DND-41 (cell line): ENCODE measurements around the gene ATAD2B.

ENCODE experiments used
- ATAC-seq: fragments of 200-7000 bp; cut with Tn5 transposase; 3 replicates; pipeline ENCODE4 v1.9.1; 2021; ENCODE audit warnings: low read depth; ENCODE audit not compliant: insufficient read depth
- DNase-seq: peaks from one replicate; pipeline ENCODE4 v3.0.0-alpha.2; 2020
- H2AFZ ChIP-seq: 2 replicates; pipeline ENCODE4 v1.6.0; 2012; ENCODE audit warnings: low read depth, low read length
- H3K27ac ChIP-seq: 2 replicates; pipeline ENCODE4 v1.5.1; 2012; ENCODE audit warnings: low read length, inconsistent platforms
- H3K27me3 ChIP-seq: fragments of 200-600 bp; sonication (generic); 2 replicates; pipeline ENCODE4 v1.6.0; 2012; ENCODE audit warnings: low read length, mild to moderate bottlenecking, inconsistent platforms; ENCODE audit not compliant: insufficient read depth, poor library complexity
- H3K36me3 ChIP-seq: 2 replicates; pipeline ENCODE4 v1.5.1; 2012; ENCODE audit warnings: low read length, inconsistent platforms; ENCODE audit not compliant: insufficient read depth
- H3K4me1 ChIP-seq: 2 replicates; pipeline ENCODE4 v1.5.1; 2012; ENCODE audit warnings: mild to moderate bottlenecking, low read length; ENCODE audit not compliant: insufficient read depth
- H3K4me2 ChIP-seq: 2 replicates; pipeline ENCODE4 v1.6.0; 2012; ENCODE audit warnings: mild to moderate bottlenecking, moderate library complexity, low read length, inconsistent platforms; ENCODE audit not compliant: insufficient read depth
- H3K4me3 ChIP-seq, 2 experiments: fragments of 200-600 bp in 1 of 2; shearing (Covaris generic) in 1 of 2; 2 replicates each; pipeline ENCODE4 v1.5.1; 2012 to 2016; ENCODE audit warnings: inconsistent platforms in 2 of 2, low read length in 2 of 2, mild to moderate bottlenecking in 2 of 2, low read depth in 1 of 2, moderate library complexity in 1 of 2
- H3K79me2 ChIP-seq: 2 replicates; pipeline ENCODE4 v1.6.0; 2012; ENCODE audit warnings: low read length, inconsistent platforms; ENCODE audit not compliant: insufficient read depth
- H3K9ac ChIP-seq: 2 replicates; pipeline ENCODE4 v1.6.0; 2012; ENCODE audit warnings: low read depth, mild to moderate bottlenecking, inconsistent platforms, low read length, moderate library complexity
- H3K9me3 ChIP-seq: 2 replicates; pipeline ENCODE4 v1.5.1; 2012; ENCODE audit warnings: low read length, moderate library complexity, mild to moderate bottlenecking, inconsistent platforms; ENCODE audit not compliant: insufficient read depth, severe bottlenecking
- H4K20me1 ChIP-seq: 2 replicates; pipeline ENCODE4 v1.6.0; 2012; ENCODE audit warnings: low read length; ENCODE audit not compliant: insufficient read depth
- CTCF ChIP-seq: IDR thresholded peaks from 2 replicates; pipeline ENCODE4 v1.5.1; 2012; ENCODE audit warnings: borderline replicate concordance, low read length, moderate library complexity, mild to moderate bottlenecking; ENCODE audit not compliant: poor library complexity, severe bottlenecking; ENCODE audit errors: extremely low read depth
- EZH2 ChIP-seq: IDR thresholded peaks from 3 replicates; pipeline ENCODE4 v1.6.1; 2012; ENCODE audit warnings: borderline replicate concordance, low read depth, mild to moderate bottlenecking, moderate library complexity, low read length, inconsistent platforms; ENCODE audit not compliant: severe bottlenecking

Gene ATAD2B

GRCh38 chr2:23835988-23836387 lies 90.9 kb downstream of the ATAD2B start:
- H3K4me3 ChIP-seq = no peak overlapping the region
- H3K4me2 ChIP-seq = no peak overlapping the region
- DNase-seq (no peak), ATAC-seq (no peak)
- H3K27ac ChIP-seq = no peak overlapping the region
- no peak overlapping the region for H3K9ac ChIP-seq
- no peaks in the 10 kb centered on the region for H3K4me1 ChIP-seq
- H3K9me3 ChIP-seq = peaks cover 8% of the 10 kb centered on the region
- H3K27me3 ChIP-seq = no peaks in the 10 kb centered on the region
- no peak overlapping the region for H2AFZ ChIP-seq
- H3K36me3 ChIP-seq = peaks cover 26% of the 10 kb centered on the region
- H3K79me2 ChIP-seq = no peaks in the 10 kb centered on the region
- H4K20me1 ChIP-seq = no peaks in the 10 kb centered on the region
- no peak for TF ChIP-seq EZH2
- TF ChIP-seq CTCF = no peak

- H2AFZ ChIP-seq = no peak overlapping the region
- no peaks in the 10 kb centered on the region for H3K27me3 ChIP-seq
- no peaks in the 10 kb centered on the region for H4K20me1 ChIP-seq
- peaks cover 8% of the 10 kb centered on the region for H3K9me3 ChIP-seq
- DNase-seq (no peak), ATAC-seq (no peak)
- no peaks in the 10 kb centered on the region for H3K4me1 ChIP-seq
- H3K4me2 ChIP-seq = no peak overlapping the region
- no peak overlapping the region for H3K27ac ChIP-seq
- no peak overlapping the region for H3K9ac ChIP-seq
- TF ChIP-seq CTCF = no peak
- TF ChIP-seq EZH2 = no peak
- no peak overlapping the region for H3K4me3 ChIP-seq
- H3K79me2 ChIP-seq = no peaks in the 10 kb centered on the region
- peaks cover 26% of the 10 kb centered on the region for H3K36me3 ChIP-seq
Measured at GRCh38 chr2:23835423-23835822, 91.5 kb downstream of the ATAD2B start.

GRCh38 chr2:23828986-23829385 lies 97.9 kb downstream of the ATAD2B start:
- Histone ChIP-seq H3K9ac (no peak overlapping the region), H3K79me2 (no peaks in the 10 kb centered on the region), H3K4me1 (no peaks in the 10 kb centered on the region), H3K36me3 (peaks cover 4% of the 10 kb centered on the region; the same call in 1 of the 2 replicates), H2AFZ (no peak overlapping the region), H3K27me3 (no peaks in the 10 kb centered on the region), H4K20me1 (no peaks in the 10 kb centered on the region), H3K4me2 (no peak overlapping the region), H3K9me3 (no peaks in the 10 kb centered on the region), H3K4me3 (no peak overlapping the region), H3K27ac (no peak overlapping the region)
- DNase-seq (no peak), ATAC-seq (no peak)
- no peak for TF ChIP-seq CTCF
- no peak for TF ChIP-seq EZH2

- Histone ChIP-seq H4K20me1 (no peaks in the 10 kb centered on the region), H3K27ac (no peak overlapping the region), H3K4me2 (no peak overlapping the region), H3K9ac (no peak overlapping the region), H2AFZ (no peak overlapping the region), H3K4me1 (no peaks in the 10 kb centered on the region), H3K79me2 (no peaks in the 10 kb centered on the region), H3K27me3 (no peaks in the 10 kb centered on the region), H3K36me3 (peaks cover 4% of the 10 kb centered on the region; the same call in 1 of the 2 replicates), H3K9me3 (no peaks in the 10 kb centered on the region), H3K4me3 (no peak overlapping the region)
- ATAC-seq (no peak), DNase-seq (no peak)
- no peak for TF ChIP-seq EZH2
- no peak for TF ChIP-seq CTCF
Measured at GRCh38 chr2:23828256-23828980, 98.5 kb downstream of the ATAD2B start.
